GM19463 (cell line): ENCODE data around the gene UCKL1.
"Not testable (repeated sequence)": the region's sequence is repeated elsewhere in the genome, so short reads cannot be mapped to it uniquely, and the experiment has no call there.

ENCODE experiments used
- ATAC-seq: cut with Tn5 transposase; IDR thresholded peaks from one replicate; pipeline ENCODE4 v1.9.1; 2021; ENCODE audit warnings: mild to moderate bottlenecking, moderate library complexity; ENCODE audit not compliant: unreplicated experiment

UCKL1 gene

DNA sequence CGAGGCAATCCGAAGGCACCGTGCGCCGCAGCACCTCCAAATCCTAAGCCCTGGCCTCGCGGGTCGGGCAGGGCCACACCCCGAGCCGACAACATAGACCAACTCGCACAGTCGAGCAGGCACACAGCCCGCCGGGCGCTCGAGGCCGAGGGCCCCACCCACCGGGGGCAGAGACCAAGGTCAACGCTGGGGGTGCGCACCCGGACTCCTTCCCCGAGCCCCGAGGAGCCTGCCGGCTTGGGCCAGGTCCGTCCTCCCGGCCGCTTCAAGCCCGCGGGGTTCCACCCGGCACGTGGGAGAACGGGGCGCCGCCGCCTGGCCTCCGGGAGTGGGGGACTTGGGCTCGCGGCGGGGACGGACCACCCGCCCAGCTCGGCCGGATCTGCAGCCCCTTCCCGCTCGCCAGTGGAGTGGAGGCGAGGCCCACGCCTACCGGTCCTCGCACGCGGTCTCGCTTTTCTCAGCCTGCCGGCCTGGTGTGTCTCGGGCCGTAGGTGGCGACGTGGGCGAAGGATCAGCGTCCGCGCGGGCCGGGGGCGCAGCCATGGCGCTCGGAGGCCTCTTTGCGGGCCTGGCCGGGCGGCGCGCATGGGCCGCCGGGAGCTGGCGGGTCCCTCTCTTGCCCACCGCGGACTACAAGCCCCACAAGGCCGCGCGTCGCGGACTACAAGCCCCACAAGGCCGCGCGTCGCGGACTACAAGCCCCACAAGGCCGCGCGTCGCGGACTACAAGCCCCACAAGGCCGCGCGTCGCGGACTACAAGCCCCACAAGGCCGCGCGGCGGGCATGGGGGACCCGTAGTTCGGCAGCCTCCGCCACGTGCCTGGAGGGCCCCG, at the start of gene UCKL1:
TSS of gene UCKL1 (minus strand) at position 590 of the 837 bp plus-strand sequence. CDS start at position 546, 44 bp downstream.
- peak; percentile 73 for ATAC-seq

DNA sequence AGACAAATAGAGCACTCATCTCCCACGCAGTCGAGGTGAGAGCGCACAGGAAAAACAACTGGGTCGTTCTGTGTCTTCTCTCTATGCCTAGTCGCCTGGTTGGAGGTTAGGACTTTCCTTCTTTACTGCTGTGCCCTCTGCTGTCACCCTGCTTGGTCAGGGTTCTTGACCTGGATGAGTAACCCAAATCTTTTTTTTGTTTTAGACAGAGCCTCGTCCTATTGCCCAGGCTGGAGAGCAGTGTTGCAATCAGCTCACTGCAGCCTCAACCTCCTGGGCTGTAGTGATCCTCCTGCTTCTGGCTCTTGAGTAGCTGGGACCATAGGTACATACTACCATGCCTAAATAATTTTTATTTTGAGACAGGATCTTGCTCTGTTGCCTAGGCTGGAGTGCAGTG, 49.2 kb upstream of the UCKL1 start:
- ATAC-seq, result no peak

DNA sequence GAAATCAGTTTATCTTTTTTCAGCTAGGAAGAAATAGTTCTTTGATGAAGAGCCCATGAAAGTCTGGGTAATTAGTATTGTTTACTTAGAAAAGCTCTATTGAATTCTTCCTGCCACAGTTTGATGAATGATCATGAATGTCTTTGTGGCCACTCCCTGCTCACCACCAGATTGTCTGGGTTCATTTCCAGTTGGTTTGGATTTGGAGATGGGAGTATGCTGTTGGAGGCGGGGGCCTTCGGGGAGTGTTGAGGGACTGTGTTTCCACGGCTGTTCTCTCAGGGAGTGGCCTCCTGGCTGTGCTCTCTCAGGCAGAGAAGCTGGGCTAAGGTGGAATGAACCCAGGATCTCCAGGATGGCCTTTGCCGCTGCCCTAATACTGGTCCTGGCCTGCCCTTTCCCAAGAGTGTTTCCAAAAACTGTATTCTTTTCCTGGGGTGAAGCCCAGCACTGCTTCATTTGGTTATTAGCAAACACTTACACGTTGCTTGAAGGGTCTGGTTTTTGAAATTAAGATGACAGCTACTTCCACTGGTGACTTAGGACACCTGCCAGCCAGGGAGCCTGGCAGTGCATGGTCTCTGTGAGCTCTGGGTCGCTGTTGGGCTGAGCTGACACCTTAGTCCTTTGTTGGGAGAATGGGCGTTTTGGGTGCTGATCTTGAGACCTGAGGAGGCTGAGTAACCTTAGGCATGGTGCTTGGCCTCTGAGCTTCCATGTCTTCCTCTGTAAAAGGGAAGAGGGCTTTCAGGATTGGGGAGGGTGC, 47.9 kb upstream of the UCKL1 start:
- no peak for ATAC-seq

DNA sequence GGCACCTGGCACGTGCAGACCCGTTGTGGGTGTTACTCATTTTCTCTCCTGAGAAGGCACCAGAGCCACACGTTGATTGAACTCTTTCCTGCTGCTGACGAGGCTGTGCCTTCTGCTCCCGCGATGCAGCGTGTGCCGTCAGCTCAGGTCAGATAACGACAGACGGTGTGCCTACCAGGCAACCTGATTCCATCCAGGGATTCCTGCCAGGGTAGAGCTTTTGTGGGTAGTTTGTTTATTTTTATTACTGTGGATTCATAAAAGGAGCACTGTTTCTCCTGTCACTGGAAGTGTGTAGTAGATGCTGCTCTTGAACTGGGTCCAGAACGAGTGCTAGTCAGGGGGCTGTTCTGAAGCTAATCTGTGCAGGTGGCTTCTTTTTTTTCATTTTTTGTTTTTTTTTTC, 45.4 kb upstream of the UCKL1 start:
- ATAC-seq, result no peak

- no peak for ATAC-seq
Observed at GRCh38 chr20:64000906-64001305, 44.7 kb upstream of the UCKL1 start.

DNA sequence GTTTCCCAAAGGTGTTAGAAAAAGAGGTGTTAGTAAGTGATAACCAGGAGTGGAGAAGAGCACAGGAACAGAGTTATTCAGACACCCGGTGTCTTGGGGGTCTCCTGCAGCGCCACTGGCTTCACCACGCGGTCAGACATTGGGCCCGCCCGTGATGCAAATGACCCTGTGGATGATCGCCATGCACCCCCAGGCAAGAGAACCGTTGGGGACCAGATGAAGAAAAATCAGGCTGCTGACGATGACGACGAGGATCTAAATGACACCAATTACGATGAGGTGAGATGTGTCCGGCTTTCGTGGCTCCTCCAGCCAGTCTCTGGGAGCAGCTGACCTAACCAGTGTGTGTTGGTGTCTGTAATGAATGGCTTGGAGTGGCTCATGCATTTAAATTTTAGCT, 26.7 kb upstream of the UCKL1 start:
- ATAC-seq, result no peak

GRCh38 chr20:63980806-63981728, 24.9 kb upstream of the UCKL1 start, which contains the start of gene PRPF6:
PRPF6 (plus strand) TSS chr20:63981132; CDS start chr20:63981246, 114 bp downstream.
- peak; percentile 48 for ATAC-seq

DNA sequence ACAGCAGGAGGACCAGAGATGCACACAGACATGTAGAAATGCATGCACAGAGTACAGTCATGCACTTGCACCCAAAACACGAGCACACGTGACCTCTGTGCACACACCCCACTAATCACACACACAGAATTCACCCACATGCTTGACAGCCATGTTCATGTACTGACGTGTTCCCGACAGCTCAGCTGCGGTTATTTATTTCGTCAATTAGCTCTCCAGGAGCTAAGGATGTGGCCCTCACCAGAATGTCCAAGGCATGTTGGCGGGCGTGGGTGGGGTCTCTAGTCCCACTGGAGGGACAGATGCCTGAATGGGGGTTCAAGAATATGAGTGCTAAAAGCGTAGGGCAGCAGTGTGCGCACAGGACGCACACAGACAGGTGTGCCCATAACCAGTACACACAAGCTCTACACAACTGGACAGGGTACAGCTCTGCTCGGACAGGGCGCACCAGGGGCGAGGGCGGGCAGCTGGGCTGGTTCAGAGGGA, 24.1 kb upstream of the UCKL1 start:
- no peak for ATAC-seq

DNA sequence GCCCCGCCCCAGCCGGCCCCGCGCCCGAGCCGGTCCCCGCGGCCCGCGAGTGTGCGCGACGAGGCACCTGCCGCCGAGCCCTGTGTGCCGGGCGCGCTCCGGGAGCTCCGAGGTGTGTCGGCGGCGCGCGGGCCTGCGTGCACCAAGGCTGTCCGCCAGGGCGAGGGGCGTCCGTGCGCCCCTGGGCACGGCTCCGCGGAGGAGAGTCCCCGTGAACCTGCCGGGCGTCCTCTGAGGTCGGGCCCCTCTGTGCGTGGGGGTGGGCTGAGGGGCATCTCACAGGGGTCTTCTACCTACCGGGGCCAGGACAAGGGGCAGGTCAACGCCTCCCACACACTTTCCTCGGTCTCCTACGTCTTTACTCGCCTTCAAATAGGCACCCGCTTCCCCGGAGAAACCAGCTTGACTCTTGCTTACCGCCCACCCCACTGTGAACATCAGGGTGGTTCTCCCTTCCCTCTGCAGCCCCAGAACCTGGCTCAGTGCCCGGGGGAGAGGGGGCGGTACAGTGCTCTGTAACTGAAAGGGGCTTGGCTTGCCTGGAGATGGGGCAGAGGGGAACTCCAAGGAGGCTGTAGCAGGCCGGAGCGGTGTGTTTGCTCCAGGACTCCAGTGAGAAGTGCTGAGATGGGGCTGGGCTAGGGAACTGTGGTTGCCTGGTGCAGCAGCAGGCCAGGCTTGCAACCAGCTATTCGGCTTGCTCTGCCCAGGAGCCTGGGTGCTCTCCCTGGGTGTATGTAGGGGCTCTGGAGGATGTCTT, 23.5 kb upstream of the UCKL1 start, which contains the start of gene SAMD10:
TSS of gene SAMD10 (minus strand) at position 86 of the 760 bp plus-strand sequence. CDS start 175 bp downstream, outside the sequence.
- ATAC-seq, result no peak

DNA sequence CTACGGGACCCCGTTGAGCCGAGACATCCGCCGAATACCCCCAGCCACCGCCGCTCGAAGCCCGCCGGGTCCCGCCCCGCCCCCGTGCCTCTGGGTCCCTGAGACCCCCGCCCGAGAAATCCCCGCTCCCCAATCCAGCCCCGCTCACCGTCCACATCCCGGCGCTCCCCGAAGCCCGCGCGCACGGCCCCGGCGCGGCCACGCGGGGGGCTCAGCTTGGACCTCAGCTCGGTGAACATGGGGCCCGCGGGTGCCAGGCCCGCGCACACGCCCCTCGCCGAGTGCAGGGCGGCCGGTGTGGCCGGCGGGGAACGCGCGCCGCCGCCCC, 23.0 kb upstream of the UCKL1 start:
- no peak for ATAC-seq

- peak; percentile 39 for ATAC-seq
Observed at GRCh38 chr20:63978319-63979228, 22.4 kb upstream of the UCKL1 start.

GRCh38 chr20:63977739-63978276, 21.6 kb upstream of the UCKL1 start:
- no peak for ATAC-seq

DNA sequence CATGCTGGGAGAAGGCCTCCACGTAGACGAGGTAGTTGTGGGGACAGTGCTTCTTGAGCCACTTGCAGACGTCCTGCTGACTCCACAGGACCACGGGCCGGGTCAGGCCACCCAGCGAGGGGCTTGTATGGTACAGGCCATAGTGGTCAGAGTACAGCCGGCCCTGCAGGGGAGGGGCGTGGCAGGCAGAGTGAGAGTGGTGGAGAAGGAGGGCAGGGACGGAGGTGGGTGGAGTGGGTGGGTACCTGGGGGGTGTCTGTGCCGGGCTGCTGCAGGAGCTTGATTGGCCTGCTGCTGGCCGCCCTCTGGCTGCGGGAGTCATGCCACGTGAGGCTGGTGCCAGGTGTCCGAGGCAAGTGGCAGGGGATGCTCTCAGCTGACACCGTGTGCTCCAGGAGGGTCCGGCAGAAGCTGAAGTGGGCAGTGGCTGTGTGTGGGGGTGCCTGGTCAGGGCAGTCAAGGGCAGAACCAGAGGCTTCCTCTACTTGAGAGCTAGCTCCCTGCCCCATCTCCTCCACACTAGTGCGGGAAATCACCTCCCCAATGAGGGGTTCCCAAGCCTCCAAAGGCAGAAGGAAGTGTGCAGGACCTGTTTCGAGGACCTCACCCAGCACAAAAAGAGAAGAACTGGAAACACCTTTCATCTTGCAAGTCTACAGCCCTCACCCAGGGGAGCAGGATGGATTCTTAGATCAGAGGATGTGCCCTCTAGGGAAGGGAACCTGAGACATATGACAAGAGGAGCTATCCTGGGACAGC, 20.9 kb upstream of the UCKL1 start:
- no peak for ATAC-seq

GRCh38 chr20:63976511-63976910, 20.3 kb upstream of the UCKL1 start:
- ATAC-seq, result not testable (repeated sequence)

- ATAC-seq, result no peak
Observed at GRCh38 chr20:63974402-63975200, 18.4 kb upstream of the UCKL1 start.

DNA sequence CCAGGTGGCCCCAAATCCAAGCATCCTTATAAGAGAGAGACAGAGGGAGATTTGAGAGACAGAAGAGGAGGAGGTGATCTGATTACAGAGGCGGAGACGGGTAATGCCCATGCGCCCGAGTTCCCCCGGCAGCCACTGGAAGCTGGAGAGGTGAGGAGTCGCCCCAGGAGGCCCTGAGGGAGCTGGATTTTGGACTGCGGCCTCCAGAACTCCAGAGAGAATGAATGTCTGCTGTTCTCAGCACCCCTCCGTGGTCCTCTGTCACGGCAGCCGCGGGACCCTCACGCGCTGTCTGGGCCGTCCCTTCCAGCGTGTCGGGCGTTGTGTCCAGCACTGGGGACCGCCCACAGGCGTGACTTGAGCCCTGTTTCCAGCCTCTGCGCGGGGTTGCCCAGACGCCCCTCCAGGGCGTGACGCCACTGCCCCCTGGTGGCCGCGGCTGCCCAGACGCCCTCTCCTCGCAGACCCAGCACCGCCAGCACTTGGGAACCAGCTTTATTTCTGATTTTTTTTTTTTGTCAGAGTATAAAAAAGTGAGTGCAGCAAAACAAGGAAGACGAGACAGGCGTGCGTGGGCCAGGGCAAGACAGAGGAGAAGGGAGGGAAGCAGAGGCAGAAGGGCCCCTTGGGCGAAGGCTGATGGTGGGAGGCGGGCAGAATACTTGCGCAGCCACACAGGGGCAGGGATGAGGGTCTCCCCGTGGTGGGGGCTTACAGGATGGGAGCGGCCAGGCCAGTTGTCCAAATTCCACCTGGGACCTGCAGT, 17.6 kb upstream of the UCKL1 start:
- ATAC-seq, result no peak

DNA sequence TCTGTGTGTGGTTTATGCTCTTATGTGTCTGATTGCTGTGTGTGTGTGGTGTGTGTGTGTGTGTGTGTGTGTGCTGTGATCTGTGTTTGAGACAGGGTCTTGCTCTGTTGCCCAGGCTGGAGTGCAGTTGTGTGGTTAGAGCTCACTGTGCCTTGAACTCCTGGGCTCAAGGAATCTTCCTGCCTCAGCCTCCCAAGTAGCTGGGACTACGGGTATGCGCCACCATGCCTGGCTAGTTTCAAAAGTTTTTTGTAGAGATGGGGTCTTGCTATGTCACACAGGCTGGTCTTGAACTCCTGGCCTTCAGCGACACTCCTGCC, 16.9 kb upstream of the UCKL1 start:
- ATAC-seq, result no peak
